ENCODE measurements around the gene ST6GAL2. TPM values are rescaled to one million over a fixed set of nuclear protein-coding genes. Genes with fewer than 3 reads are reported as not detected.

The ST6GAL2 gene
- total RNA-seq, 2 experiments from 2014 or later, result not detected

DNA sequence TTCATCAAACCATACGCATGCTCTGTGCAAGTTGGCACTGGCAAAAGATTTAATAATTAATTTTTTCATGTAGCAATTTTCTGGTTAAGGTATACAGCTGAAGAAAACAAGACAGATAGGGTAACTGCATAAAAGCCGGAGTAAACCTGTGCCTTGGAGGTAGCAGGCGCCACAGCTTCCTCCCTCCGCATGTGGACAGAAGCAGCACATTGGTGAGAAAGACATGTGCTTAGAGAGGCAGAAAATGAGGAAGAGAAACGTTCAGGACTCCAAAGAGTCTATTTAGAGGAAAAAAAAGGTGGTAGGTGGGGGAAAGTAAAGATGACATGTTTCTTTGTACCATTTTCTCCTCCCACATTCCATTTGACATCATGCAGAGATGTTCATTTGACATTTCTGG, 9.3 kb downstream of the ST6GAL2 start:
- H3K27ac Mint-ChIP-seq, result no peak overlapping the region
- H3K4me3 Mint-ChIP-seq, result no peak overlapping the region
- POLR2A ChIA-PET, result no interaction called here
- TF ChIP-seq, protein P1, sequence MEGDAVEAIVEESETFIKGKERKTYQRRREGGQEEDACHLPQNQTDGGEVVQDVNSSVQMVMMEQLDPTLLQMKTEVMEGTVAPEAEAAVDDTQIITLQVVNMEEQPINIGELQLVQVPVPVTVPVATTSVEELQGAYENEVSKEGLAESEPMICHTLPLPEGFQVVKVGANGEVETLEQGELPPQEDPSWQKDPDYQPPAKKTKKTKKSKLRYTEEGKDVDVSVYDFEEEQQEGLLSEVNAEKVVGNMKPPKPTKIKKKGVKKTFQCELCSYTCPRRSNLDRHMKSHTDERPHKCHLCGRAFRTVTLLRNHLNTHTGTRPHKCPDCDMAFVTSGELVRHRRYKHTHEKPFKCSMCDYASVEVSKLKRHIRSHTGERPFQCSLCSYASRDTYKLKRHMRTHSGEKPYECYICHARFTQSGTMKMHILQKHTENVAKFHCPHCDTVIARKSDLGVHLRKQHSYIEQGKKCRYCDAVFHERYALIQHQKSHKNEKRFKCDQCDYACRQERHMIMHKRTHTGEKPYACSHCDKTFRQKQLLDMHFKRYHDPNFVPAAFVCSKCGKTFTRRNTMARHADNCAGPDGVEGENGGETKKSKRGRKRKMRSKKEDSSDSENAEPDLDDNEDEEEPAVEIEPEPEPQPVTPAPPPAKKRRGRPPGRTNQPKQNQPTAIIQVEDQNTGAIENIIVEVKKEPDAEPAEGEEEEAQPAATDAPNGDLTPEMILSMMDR (IDR thresholded peaks at IDR 0.05), result no peak
- H3K27me3 Mint-ChIP-seq, result peaks cover 4% of the 10 kb centered on the region
- no peaks in the 10 kb centered on the region for H3K36me3 Mint-ChIP-seq (ENCODE audit: low read depth)
- H3K4me1 Mint-ChIP-seq (ENCODE audit: low read depth), result no peaks in the 10 kb centered on the region
- CTCF ChIA-PET, result no interaction called here
- no peak for DNase-seq
- intact Hi-C loops (cut with micrococcal nuclease), result no loop called here
- H3K9me3 Mint-ChIP-seq, result peaks cover 3% of the 10 kb centered on the region
- ATAC-seq, result no peak

DNA sequence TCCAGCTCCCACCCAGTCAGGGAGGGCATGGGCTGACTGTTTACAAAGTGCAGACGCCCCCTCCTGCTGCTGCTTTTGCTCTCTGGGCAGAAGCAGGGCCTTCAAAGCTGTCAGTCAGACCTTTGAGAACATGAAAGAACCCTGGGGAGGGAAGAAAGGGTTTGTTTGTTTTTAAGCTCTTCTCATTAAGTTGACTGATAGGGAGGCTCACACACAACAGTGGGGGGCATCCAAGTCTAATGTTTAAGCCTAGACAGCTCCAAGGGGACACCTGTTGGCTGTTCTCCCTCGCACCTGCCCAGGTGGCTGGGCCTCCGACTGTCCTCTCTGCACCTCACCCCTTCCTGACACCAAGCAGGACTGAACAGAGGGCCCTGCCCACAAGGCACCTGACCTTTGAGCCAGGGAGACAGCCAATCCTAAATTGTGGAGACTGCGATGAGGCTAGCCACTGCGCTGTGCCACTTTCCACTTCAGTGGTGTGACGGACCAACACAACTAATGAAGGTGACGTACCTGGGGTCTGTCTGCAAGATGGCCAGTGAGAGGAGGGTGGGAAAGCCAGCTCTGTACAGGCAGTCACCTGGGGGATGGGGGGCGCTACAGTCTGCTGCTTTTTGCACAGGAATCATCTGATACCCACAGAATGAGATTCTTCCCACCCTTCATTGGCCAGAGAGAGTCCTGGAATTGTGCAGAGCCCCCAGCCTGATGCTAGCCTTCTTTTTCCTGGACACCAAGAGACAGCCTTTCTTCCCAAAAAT, 16.3 kb downstream of the ST6GAL2 start:
- ChIA-PET CTCF (interaction anchor here (1.0 kb wide), 1 partner anchor 10 kb away, joined by 4 read pairs; no protein-coding TSS in a partner anchor), POLR2A (no interaction called here)
- H3K27ac Mint-ChIP-seq, result no peak overlapping the region
- H3K4me3 Mint-ChIP-seq, result no peak overlapping the region
- intact Hi-C loops (cut with micrococcal nuclease), result no loop called here
- TF ChIP-seq, protein P1 (IDR thresholded peaks at IDR 0.05), result no peak
- DNase-seq, result no peak
- H3K36me3 Mint-ChIP-seq (ENCODE audit: low read depth), result no peaks in the 10 kb centered on the region
- H3K9me3 Mint-ChIP-seq, result no peaks in the 10 kb centered on the region
- no peak for ATAC-seq
- H3K27me3 Mint-ChIP-seq, result peaks cover 2% of the 10 kb centered on the region
- H3K4me1 Mint-ChIP-seq (ENCODE audit: low read depth), result no peaks in the 10 kb centered on the region

DNA sequence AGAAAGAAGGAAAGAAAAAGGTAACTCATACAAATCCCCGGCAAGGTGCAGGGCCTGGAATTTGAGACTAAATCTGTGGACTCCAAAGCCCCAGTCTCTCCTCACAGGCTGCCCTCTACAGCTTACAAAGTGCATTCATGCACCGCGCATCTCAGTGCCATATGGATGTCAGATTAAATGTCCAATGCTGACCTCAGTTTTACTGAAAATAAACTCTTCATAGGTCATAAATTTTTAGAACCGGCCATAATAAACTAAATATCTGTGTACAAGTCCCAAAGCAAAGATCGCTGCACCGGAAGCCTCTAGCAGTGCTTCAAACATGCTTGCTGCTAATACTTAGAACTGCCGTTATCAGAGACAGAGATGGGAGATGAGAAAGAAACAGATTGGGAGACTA, 17.7 kb downstream of the ST6GAL2 start:
- Mint-ChIP-seq H3K27ac (no peak overlapping the region), H3K9me3 (no peaks in the 10 kb centered on the region), H3K36me3 (ENCODE audit: low read depth) (no peaks in the 10 kb centered on the region), H3K4me3 (no peak overlapping the region), H3K4me1 (ENCODE audit: low read depth) (no peaks in the 10 kb centered on the region), H3K27me3 (peaks cover 2% of the 10 kb centered on the region)
- ChIA-PET POLR2A (no interaction called here), CTCF (no interaction called here)
- DNase-seq (no peak), ATAC-seq (no peak)
- TF ChIP-seq, protein P1 (IDR thresholded peaks at IDR 0.05), result no peak
- intact Hi-C loops (cut with micrococcal nuclease), result no loop called here

DNA sequence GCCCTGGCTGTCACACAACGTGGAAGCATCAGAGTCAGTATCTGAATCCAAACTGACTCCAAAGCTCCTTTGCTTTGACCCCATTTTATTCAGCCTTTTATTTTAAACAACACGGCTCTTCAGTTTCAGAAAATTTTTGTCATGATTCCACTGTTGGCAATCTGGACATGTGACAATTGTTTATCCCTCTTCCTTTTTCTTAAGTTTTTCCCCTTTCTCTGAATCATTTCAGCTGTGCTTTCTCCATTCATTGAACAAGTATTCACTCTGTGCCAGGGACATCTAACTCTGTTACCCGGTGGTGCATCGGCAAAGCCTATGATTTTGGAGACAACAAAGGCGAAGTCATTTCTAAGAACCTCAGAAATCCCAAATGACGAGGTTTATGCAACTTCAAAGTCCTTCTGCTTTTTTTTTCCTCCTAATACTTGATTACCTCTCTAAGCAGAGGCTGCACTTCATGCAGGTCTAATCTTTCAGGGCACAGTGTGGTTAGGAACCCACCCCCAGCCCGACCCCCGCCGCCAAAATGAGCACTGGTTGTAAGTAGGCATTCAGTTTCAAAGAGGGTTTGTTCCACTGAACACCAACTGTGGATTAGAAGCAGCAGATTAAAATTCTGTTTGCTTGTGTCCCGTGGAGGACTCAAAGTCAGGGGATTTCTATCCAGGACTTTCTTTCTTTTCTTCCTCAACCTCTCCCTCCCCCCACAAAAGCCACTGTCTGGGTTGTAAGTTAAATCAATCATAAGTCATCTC, 18.6 kb downstream of the ST6GAL2 start:
- DNase-seq (no peak), ATAC-seq (no peak)
- POLR2A ChIA-PET, result no interaction called here
- Mint-ChIP-seq H3K27ac (no peak overlapping the region), H3K27me3 (peaks cover 2% of the 10 kb centered on the region), H3K36me3 (ENCODE audit: low read depth) (no peaks in the 10 kb centered on the region), H3K4me3 (no peak overlapping the region), H3K4me1 (ENCODE audit: low read depth) (no peaks in the 10 kb centered on the region), H3K9me3 (no peaks in the 10 kb centered on the region)
- TF ChIP-seq, protein P1 (IDR thresholded peaks at IDR 0.05), result no peak
- intact Hi-C loops (cut with micrococcal nuclease), result no loop called here
- CTCF ChIA-PET, result interaction anchor here (0.9 kb wide), 1 partner anchor 14 kb away, joined by 3 read pairs; no protein-coding TSS in a partner anchor

DNA sequence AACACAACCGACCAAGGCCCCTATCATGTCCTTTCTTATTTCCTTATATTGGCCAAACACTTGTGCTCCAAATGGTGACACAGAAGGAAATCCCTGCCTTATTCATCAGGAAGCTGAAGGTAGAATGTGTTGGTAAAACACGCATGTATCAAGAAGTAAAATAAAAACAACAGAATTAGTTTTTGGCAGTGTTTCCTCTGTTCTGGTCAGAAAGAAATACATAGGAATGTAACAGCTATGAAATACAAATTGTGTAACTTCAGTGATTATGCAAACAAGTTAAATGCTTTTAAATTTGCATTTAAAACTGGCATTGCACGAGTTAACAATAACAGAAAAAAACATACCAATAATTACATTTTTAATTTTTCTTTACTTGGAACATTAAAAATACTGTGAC, 19.3 kb downstream of the ST6GAL2 start:
- ChIA-PET POLR2A (no interaction called here), CTCF (interaction anchor here (0.9 kb wide), 1 partner anchor 13 kb away, joined by 3 read pairs; no protein-coding TSS in a partner anchor)
- ATAC-seq, result no peak
- intact Hi-C loops (cut with micrococcal nuclease), result no loop called here
- TF ChIP-seq, protein P1 (IDR thresholded peaks at IDR 0.05), result no peak
- no peak overlapping the region for H3K4me3 Mint-ChIP-seq
- peaks cover 2% of the 10 kb centered on the region for H3K27me3 Mint-ChIP-seq
- H3K27ac Mint-ChIP-seq, result no peak overlapping the region
- H3K36me3 Mint-ChIP-seq (ENCODE audit: low read depth), result no peaks in the 10 kb centered on the region
- no peaks in the 10 kb centered on the region for H3K9me3 Mint-ChIP-seq
- DNase-seq, result no peak
- no peaks in the 10 kb centered on the region for H3K4me1 Mint-ChIP-seq (ENCODE audit: low read depth)
